Ishikawa (cell line): ENCODE data around the gene ZNF785.

Source experiments
- CEBPB ChIP-seq: IDR thresholded peaks from 2 replicates; pipeline ENCODE4 v1.6.1; 2012
- CREB1 ChIP-seq: IDR thresholded peaks from 2 replicates; pipeline ENCODE4 v1.6.1; 2012; ENCODE audit warnings: low read depth
- EGR1 ChIP-seq: IDR thresholded peaks from 2 replicates; pipeline ENCODE4 v1.6.1; 2012
- EP300 ChIP-seq: IDR thresholded peaks from 2 replicates; pipeline ENCODE4 v1.6.1; 2012; ENCODE audit warnings: borderline replicate concordance
- FOXM1 ChIP-seq: IDR thresholded peaks from 2 replicates; pipeline ENCODE4 v1.6.1; 2012; ENCODE audit warnings: low read depth, borderline replicate concordance
- NFIC ChIP-seq: IDR thresholded peaks from 2 replicates; pipeline ENCODE4 v1.6.1; 2012
- RAD21 ChIP-seq: IDR thresholded peaks from 2 replicates; pipeline ENCODE4 v1.6.1; 2012; ENCODE audit warnings: low read depth
- TAF1 ChIP-seq: IDR thresholded peaks from 2 replicates; pipeline ENCODE4 v1.6.1; 2012; ENCODE audit warnings: low read depth, mild to moderate bottlenecking
- TCF12 ChIP-seq: IDR thresholded peaks from 2 replicates; pipeline ENCODE4 v1.6.1; 2012; ENCODE audit warnings: low read depth
- TEAD4 ChIP-seq: IDR thresholded peaks from 2 replicates; pipeline ENCODE4 v1.6.1; 2012
- YY1 ChIP-seq: IDR thresholded peaks from 2 replicates; pipeline ENCODE4 v1.6.1; 2012; ENCODE audit warnings: low read depth
- ZBTB7A ChIP-seq: IDR thresholded peaks from 2 replicates; pipeline ENCODE4 v1.6.1; 2012; ENCODE audit warnings: low read depth
- TF ChIP-seq, protein P1 (sequence below): IDR thresholded peaks from 2 replicates; pipeline ENCODE4 v1.6.1; 2012
- TF ChIP-seq, protein P2 (sequence below): IDR thresholded peaks from 2 replicates; pipeline ENCODE4 v1.6.1; 2012
- TF ChIP-seq, protein P3 (sequence below): IDR thresholded peaks from 2 replicates; pipeline ENCODE4 v1.6.1; 2012; ENCODE audit warnings: low read depth, mild to moderate bottlenecking

ZNF785 gene

DNA sequence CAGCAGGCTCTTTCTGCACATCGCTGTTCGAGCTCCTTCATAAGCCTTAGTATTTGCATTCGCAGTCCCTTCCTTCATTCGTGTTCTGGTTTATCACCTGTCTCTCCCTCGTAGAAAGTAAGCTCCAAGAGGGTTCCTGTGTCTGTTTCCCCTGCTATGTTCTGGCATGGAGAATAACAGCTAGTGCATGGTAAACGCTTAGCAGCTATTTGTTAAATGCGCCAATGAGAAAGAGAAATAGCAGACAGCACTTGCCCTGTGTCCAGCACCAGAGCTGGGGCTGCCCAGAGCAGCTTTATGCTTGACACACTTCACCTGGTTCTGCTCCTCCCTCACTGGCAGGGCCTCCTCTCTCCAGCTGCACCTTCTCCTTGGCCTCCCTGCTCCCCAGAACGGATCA lies 19.5 kb downstream of the ZNF785 start:
- TF ChIP-seq, protein P1, sequence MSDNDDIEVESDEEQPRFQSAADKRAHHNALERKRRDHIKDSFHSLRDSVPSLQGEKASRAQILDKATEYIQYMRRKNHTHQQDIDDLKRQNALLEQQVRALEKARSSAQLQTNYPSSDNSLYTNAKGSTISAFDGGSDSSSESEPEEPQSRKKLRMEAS, result no peak
- TF ChIP-seq EGR1, result no peak
- no peak for TF ChIP-seq TAF1
- no peak for TF ChIP-seq RAD21
- TF ChIP-seq CREB1, result no peak
- no peak for TF ChIP-seq EP300
- TF ChIP-seq TCF12, result no peak
- TF ChIP-seq YY1, result no peak
- no peak for TF ChIP-seq NFIC
- TF ChIP-seq, protein P2, sequence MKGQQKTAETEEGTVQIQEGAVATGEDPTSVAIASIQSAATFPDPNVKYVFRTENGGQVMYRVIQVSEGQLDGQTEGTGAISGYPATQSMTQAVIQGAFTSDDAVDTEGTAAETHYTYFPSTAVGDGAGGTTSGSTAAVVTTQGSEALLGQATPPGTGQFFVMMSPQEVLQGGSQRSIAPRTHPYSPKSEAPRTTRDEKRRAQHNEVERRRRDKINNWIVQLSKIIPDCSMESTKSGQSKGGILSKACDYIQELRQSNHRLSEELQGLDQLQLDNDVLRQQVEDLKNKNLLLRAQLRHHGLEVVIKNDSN, result no peak
- TF ChIP-seq, protein P3, sequence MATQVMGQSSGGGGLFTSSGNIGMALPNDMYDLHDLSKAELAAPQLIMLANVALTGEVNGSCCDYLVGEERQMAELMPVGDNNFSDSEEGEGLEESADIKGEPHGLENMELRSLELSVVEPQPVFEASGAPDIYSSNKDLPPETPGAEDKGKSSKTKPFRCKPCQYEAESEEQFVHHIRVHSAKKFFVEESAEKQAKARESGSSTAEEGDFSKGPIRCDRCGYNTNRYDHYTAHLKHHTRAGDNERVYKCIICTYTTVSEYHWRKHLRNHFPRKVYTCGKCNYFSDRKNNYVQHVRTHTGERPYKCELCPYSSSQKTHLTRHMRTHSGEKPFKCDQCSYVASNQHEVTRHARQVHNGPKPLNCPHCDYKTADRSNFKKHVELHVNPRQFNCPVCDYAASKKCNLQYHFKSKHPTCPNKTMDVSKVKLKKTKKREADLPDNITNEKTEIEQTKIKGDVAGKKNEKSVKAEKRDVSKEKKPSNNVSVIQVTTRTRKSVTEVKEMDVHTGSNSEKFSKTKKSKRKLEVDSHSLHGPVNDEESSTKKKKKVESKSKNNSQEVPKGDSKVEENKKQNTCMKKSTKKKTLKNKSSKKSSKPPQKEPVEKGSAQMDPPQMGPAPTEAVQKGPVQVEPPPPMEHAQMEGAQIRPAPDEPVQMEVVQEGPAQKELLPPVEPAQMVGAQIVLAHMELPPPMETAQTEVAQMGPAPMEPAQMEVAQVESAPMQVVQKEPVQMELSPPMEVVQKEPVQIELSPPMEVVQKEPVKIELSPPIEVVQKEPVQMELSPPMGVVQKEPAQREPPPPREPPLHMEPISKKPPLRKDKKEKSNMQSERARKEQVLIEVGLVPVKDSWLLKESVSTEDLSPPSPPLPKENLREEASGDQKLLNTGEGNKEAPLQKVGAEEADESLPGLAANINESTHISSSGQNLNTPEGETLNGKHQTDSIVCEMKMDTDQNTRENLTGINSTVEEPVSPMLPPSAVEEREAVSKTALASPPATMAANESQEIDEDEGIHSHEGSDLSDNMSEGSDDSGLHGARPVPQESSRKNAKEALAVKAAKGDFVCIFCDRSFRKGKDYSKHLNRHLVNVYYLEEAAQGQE, result no peak
- no peak for TF ChIP-seq ZBTB7A
- TF ChIP-seq FOXM1, result no peak
- no peak for TF ChIP-seq TEAD4
- TF ChIP-seq CEBPB, result no peak

DNA sequence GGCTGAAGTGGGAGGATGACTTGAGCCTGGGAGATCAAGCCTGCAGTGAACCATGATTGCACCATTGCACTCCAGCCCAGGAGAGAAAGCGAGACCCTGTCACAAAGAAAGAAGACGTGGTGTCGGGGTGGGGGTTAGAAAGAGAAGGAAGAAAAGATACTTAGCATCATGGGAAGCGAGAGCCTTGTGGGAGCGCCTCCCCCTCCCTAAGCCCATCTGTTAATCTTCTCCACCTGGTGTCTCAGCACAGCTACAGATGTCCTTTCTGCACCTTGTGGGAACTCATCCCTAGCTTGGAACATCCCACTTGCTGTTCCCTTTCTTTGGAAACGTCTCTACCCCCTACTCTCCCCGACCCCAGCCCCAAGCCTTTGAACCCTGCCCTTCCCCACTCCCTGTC lies 20.0 kb downstream of the ZNF785 start:
- TF ChIP-seq, protein P3, result no peak

DNA sequence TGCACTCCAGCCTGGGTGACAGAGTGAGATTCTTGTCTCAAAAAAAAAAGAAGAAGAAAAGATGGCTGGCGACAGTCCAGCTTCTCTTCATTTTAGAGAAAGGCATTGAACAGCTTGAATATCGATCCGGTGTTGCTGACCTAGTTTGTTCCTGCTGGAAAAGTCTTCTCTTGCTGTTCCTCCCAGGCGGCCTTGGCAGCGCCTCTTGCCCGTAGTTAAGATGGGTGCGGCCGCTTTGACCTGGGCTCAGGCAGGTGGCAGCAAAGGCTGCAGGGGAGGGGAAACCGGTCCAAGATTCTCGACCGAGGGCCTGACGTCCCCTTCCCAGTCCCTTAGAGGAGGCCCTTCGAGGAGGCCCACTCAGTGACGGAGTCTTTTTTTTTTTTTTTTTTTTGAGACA lies 23.5 kb downstream of the ZNF785 start:
- TF ChIP-seq EP300 (no peak), YY1 (no peak), ZBTB7A (no peak), NFIC (no peak), TAF1 (no peak), RAD21 (no peak), CEBPB (no peak)
- TF ChIP-seq, protein P1, result no peak
- TF ChIP-seq, protein P2, result no peak
- TF ChIP-seq, protein P3, result no peak

DNA sequence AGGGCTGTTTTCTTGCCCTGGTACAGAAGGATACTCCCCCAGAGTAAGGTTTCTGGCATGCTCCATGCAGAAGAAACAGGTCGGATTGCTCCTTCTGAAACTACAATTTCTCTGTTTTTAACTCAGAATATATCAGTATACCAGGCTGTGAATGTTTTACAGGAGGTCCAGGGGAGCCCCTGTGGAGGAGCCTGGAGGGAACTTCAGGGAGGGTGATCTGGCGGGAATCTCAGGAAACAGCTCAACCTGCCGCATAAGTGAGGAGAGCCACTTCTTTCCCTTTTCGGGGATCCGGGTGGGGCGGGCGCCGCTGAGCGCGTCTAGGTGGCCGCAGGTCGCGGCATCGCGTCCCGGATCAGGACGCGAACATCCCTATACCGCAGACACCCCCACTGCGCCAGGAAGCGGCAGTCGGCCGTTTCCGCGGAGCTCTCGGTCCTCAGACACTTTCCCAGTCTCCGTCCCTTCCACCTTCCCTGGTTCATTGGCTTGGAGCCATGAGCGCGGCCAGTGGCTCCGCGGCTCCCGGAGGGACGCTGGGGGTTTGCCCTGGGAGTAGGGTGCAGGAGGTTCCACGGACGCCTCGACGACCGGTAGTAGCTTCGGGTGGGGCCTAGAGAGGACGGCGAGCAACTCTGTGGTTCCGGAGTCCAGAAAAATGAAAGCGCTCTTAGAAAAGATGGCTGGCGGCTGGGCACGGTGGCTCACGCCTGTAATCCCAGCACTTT lies 24.2 kb downstream of the ZNF785 start:
- TF ChIP-seq, protein P1, result no peak
- no peak for TF ChIP-seq NFIC
- no peak for TF ChIP-seq TAF1
- TF ChIP-seq EGR1, result no peak
- TF ChIP-seq, protein P3, result no peak
- TF ChIP-seq FOXM1, result no peak
- TF ChIP-seq CREB1, result no peak
